Activated CD4-positive, alpha-beta memory T cell treated with anti-CD3 and anti-CD28 coated beads, Interleukin-2, amount 10 ng/mL, durations not matched to agents 7 days and 5 days (primary cell): ENCODE measurements around the gene MPND. TPM values are rescaled to one million over a fixed set of nuclear protein-coding genes. Genes with fewer than 3 reads are reported as not detected.

Source experiments
- CTCF ChIA-PET: fragments of 350-600 bp; sonication (Branson Sonifier 250); formaldehyde crosslinking; loops from one replicate; lab custom pipeline; 2021; ENCODE audit warnings: antibody characterized with exemption, inconsistent platforms; lab: Charles Lee
- POLR2A ChIA-PET: fragments of 350-600 bp; sonication (Branson Sonifier 250); formaldehyde crosslinking; loops from one replicate; lab custom pipeline; 2021; ENCODE audit warnings: antibody characterized with exemption; lab: Charles Lee
- DNase-seq: peaks from one replicate; pipeline ENCODE4 v3.0.0-alpha.2; 2020
- H3K27ac Mint-ChIP-seq: one replicate; pipeline ENCODE4 v1.8.0; 2021; ENCODE audit warnings: mild to moderate bottlenecking, mixed read lengths
- H3K27me3 Mint-ChIP-seq: one replicate; pipeline ENCODE4 v1.8.0; 2021; ENCODE audit warnings: mixed read lengths
- H3K36me3 Mint-ChIP-seq: one replicate; pipeline ENCODE4 v1.8.0; 2021; ENCODE audit warnings: low read depth, mixed read lengths
- H3K4me1 Mint-ChIP-seq: one replicate; pipeline ENCODE4 v1.8.0; 2021; ENCODE audit warnings: mixed read lengths
- H3K4me3 Mint-ChIP-seq: one replicate; pipeline ENCODE4 v1.8.0; 2021; ENCODE audit warnings: mild to moderate bottlenecking, mixed read lengths
- H3K9me3 Mint-ChIP-seq: one replicate; pipeline ENCODE4 v1.8.0; 2021; ENCODE audit warnings: mixed read lengths
- total RNA-seq, 2 experiments: library from RNA; stranded (reverse); gene quantifications; one replicate each; pipeline ENCODE4 v1.2.3, GENCODE V29; 2021

The MPND gene
- total RNA-seq, 2 experiments from 2014 or later, result 19.1 to 20.4 TPM

DNA sequence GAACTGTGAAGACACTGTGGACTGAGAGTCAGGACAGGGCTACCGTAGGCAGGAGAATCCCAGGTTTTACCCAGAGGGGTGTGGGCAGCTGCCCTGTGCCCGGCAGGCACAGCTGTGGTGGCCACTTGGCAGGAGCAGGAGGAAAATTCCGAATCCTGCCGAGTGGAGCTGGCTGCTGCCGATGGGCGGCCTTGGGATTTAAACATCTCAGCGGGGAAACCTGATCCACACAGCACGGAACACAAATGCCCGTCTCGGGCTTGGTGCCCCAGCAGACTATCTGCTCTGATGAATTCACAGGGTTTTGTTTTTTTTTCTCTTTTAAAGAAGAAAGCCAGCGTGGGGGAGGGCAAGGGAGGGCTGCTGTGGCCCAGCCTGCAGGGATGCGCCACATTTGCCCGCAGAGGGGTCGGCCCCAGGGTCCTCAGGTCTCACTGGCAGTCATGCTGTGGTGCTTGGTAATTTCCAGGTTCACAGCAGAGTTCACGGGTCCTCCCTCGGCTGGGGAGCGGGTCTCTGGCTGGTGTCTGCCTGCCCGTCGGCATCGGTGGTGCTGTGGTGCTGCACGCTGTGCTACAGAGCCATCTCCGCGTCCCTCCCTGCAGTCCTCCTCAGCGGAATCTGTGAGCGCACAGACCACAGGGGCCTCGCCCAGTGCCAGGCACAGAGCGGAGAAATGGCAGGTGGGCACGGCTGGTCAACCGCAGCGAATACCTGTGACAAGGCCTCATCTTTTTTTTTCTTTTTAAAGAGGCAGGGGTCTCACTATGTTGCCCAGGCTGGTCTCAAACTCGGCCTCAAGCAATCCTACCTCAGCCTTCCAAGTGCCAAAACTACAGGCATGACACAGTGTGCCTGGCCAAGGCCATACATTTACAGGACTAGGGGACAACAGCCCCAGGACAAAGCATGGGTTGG is 28.1 kb downstream of the MPND start:
- H3K27me3 Mint-ChIP-seq, result no peaks in the 10 kb centered on the region
- peak overlapping the region; percentile 97 for H3K27ac Mint-ChIP-seq
- CTCF ChIA-PET, result interaction anchor here (0.9 to 2.0 kb wide), 4 partner anchors 19 to 29 kb away, joined by 3 to 8 read pairs (median 4); partner anchors contain the start of gene SH3GL1
- peaks cover 76% of the 10 kb centered on the region for H3K4me1 Mint-ChIP-seq
- H3K4me3 Mint-ChIP-seq, result no peak overlapping the region
- DNase-seq, result no peak
- POLR2A ChIA-PET, result interaction anchor here (1.4 to 1.7 kb wide), 2 partner anchors 20 to 29 kb away, joined by 6 to 16 read pairs; partner anchors contain the start of gene SH3GL1
- no peaks in the 10 kb centered on the region for H3K9me3 Mint-ChIP-seq
- H3K36me3 Mint-ChIP-seq, result peaks cover 11% of the 10 kb centered on the region

DNA sequence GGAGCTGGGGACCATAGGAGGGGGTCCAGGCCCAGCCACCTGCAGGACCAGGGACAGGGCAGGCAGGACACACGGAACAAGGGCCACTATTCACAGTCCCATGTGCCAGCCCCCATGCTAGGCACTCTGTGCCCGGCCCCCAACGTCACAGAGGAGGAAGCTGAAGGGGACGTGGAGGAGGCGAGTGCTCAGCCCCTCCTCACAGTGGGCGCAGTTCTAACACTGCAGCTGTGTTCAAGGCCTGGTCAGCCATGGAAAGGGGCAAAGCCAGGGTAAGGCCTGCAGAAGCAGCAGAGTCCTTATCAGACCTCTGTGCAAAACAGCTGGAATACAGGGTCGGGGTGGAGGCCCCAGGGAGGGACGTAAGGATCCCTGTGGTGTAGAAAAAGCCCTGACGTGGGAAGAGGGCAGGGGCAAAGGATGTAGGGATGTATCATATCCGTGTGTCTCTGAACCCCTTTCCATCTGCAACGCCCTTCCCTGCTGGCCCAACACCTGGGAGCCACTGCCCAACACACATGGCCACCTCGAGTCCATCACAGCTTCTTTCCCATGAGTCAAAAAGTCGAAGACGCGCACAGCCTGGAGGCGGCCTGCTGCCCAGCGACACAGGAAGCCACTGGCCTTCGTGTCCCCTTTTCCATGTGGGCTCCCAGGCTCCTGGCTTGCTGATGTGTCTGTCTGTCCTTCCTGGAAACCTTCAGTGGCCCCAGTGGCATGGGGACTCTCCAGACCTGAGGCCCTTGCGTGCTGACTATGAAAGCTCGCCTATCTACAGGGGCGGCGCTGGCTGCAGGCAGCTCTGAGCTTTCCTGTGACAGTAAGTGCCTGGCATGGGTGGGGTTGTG is 29.0 kb downstream of the MPND start:
- no peak overlapping the region for H3K4me3 Mint-ChIP-seq
- H3K9me3 Mint-ChIP-seq, result no peaks in the 10 kb centered on the region
- H3K4me1 Mint-ChIP-seq, result peaks cover 81% of the 10 kb centered on the region
- H3K27ac Mint-ChIP-seq, result peak overlapping the region; percentile 45
- ChIA-PET CTCF (interaction anchor here (0.9 to 1.1 kb wide), 3 partner anchors 20 to 28 kb away, joined by 3 to 4 read pairs (median 3); partner anchors contain the start of gene SH3GL1), POLR2A (no interaction called here)
- no peak for DNase-seq
- peaks cover 11% of the 10 kb centered on the region for H3K36me3 Mint-ChIP-seq
- H3K27me3 Mint-ChIP-seq, result no peaks in the 10 kb centered on the region

DNA sequence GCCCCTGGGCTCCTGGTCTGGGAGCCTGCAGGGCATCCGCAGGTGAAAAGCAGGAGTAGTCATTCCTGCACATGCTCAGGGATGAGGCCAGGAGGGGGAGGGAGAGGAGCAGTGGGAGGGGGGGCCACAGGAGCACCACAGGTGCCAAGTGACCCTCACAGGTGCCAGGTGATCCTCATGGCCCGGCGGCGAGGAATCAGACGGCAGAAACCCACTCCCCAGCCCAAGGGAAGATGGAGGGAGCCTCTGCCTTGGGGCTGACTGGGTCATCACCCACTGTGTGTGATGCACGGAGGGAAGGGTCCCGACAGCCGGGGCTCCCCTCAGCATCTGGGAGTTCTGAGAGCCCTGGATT is 29.6 kb downstream of the MPND start:
- POLR2A ChIA-PET, result no interaction called here
- no peak for DNase-seq
- peaks cover 81% of the 10 kb centered on the region for H3K4me1 Mint-ChIP-seq

DNA sequence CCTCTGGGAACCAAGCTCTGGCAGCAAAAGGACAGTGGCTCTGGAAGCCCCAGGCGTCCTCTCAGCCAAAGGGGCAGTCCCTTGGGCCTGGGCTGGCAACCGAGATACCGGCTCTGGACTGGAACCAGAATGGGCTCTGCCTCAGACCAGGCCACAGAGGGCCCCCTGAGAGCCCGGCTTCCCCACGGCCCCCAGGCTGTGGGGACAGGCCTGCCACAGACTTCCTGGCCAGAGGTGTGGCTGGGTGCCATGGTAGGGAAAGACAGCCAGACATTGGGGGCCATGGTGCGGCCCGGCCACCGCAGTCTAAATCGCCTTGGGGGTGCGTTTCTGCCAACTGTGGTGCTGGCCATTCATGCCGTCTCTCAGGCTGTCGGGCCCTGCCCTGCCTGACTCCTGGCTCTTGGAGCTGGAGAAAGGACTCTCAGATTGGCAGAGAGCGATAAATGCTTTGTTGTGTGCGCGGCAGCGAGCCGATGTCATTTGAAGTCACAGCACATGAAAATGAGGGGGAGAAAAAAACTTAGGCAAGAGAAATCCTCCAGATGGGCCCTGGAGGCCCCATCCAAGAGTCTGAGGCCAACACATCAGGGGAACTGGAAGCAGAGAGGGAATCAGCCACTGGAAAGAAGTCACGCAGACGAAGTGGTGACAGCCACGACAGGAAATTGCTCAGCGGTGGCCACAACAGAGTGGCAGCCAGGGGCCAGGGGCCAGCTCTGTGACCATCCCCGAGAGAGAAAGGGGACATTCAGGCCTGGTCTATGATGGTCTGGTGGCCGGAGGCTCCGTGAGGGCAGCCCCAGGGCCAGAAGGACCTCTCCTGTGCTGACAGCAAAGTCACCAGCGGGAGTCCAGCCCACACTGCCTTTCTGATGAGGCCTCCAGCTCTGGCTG is 30.5 kb downstream of the MPND start:
- Mint-ChIP-seq H3K36me3 (peaks cover 11% of the 10 kb centered on the region), H3K4me1 (peaks cover 77% of the 10 kb centered on the region), H3K27ac (peak overlapping the region; percentile 61), H3K9me3 (no peaks in the 10 kb centered on the region), H3K27me3 (no peaks in the 10 kb centered on the region), H3K4me3 (no peak overlapping the region)
- no peak for DNase-seq
- ChIA-PET POLR2A (interaction anchor here (1.0 kb wide), 1 partner anchor 28 kb away, joined by 3 read pairs; the partner anchor contains the start of gene CHAF1A), CTCF (no interaction called here)

More for the DNA sequence above, 29.6 kb downstream of the MPND start:
- peaks cover 11% of the 10 kb centered on the region for H3K36me3 Mint-ChIP-seq
- CTCF ChIA-PET, result interaction anchor here (1.1 kb wide), 1 partner anchor 20 kb away, joined by 4 read pairs; no protein-coding TSS in a partner anchor
- no peak overlapping the region for H3K27ac Mint-ChIP-seq
- no peaks in the 10 kb centered on the region for H3K27me3 Mint-ChIP-seq
- no peaks in the 10 kb centered on the region for H3K9me3 Mint-ChIP-seq
- no peak overlapping the region for H3K4me3 Mint-ChIP-seq

DNA sequence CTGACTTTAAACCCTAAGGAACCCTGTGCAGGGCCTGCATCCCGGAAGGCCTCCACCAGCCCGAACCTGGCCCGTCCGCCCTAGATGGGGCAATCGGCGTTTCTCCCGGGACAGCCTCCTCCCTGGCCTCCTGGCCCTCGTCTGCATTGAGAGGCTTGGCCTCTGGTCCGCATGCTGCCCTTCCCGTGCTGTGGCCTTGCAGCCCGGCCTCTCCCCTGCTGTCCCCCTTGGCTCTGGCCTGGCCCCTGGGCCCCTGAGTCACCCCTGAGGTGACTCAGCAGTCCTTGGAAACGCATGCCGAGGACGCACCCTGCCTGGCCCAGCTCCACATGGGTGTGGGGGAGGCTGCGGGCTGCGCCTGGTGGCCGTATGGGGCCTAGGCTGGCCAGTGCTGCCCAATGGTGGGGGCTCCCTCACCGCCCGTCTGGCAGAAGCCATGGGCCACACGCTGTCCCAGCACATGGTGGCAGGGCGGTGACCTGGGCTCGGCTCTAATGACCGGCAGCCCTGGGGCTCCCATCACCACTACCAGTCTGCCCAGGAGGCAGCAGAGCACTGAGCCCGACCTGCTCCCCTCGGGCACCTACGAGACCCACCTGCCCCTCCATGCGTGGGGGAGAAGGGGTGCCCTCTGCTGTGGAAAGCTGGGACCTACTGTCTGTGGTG is 31.3 kb downstream of the MPND start:
- Mint-ChIP-seq H3K27me3 (no peaks in the 10 kb centered on the region), H3K4me3 (no peak overlapping the region), H3K4me1 (peaks cover 79% of the 10 kb centered on the region), H3K9me3 (no peaks in the 10 kb centered on the region), H3K36me3 (peaks cover 14% of the 10 kb centered on the region), H3K27ac (no peak overlapping the region)
- ChIA-PET CTCF (interaction anchor here (0.9 to 1.1 kb wide), 2 partner anchors 20 to 28 kb away, joined by 4 to 5 read pairs; partner anchors contain the start of gene CHAF1A), POLR2A (interaction anchor here (1.0 to 1.9 kb wide), 2 partner anchors 14 to 28 kb away, joined by 3 to 7 read pairs; partner anchors contain the start of gene CHAF1A)
- DNase-seq, result no peak

DNA sequence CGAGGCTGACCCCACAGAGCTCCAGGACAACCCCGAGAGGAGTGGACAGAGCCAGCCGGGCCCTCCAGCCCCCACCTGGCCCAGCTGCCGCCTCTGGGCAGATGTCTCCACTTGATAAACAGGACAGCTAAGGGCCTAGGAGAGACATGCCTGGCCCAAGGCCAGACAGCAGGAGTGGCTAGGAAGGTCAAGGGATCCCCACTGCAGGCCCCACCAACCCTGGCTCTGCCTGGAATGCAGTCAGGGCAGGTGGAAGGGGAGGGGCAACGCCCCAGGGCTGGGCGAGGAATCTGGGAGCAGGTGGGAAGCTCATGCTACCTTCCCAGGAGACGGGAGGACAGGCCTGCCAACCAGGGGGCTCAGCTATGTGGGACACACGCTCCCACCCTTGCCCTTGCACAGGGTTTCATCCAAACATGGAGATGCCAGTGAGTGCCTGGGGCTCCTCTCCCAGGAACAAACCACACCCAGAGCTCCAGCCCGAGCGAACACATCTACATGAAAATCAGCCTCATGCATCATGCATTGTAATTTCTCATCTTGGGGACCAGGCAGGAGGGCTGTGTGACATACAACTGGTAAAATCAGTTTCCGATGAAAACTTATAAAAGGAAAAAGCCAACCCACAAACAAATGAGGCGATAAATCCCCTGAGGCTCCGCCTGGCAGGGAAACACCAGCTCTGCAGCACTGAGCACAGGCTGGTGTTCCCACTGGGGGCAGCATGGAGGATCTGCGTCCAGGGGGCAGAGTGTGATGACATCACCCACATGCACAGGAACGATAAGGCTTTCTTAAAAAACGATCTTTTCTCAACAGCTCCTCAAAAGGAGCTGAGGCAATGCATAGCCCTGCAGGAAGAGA is 32.0 kb downstream of the MPND start:
- peaks cover 79% of the 10 kb centered on the region for H3K4me1 Mint-ChIP-seq
- no peaks in the 10 kb centered on the region for H3K27me3 Mint-ChIP-seq
- H3K9me3 Mint-ChIP-seq, result no peaks in the 10 kb centered on the region
- H3K36me3 Mint-ChIP-seq, result peaks cover 15% of the 10 kb centered on the region
- no peak for DNase-seq
- H3K4me3 Mint-ChIP-seq, result no peak overlapping the region
- ChIA-PET POLR2A (interaction anchor here (1.2 to 1.9 kb wide), 2 partner anchors 13 to 18 kb away, joined by 4 to 7 read pairs; no protein-coding TSS in a partner anchor), CTCF (interaction anchor here (0.9 to 1.1 kb wide), 2 partner anchors 20 to 27 kb away, joined by 4 to 5 read pairs; partner anchors contain the start of gene CHAF1A)
- peak overlapping the region; percentile 52 for H3K27ac Mint-ChIP-seq

DNA sequence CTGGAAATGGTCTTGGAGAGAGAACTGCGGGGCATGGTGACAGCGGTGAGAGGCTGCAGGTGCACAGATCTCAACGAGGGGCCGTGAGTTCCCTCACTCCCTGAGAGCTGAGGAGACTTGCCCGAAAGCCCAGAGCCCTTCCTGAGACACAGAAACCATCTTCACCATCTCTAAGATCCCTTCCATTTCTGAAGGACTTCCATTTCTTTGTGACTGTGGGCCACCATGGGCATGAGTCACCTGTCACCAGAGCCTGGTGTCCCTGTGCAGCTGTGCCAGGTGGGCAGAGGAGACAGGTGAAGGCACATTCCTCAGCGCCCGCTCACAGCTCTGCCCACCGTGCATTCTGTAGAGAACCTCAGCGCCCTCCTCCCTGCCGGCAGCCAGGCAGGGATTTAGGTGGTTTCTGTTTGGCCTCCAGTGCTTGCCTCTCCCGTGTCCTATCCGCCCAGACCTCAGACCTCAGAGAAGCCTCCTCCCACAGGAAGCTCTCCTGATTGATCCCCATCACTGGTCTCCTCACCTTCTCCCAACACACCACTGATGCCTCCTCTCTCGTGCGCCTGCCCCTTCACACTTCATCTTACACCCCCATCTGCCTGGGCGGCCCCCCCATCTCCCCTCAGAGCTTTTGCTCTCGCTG is 32.8 kb downstream of the MPND start:
- Mint-ChIP-seq H3K4me1 (peaks cover 79% of the 10 kb centered on the region), H3K36me3 (peaks cover 15% of the 10 kb centered on the region), H3K27me3 (no peaks in the 10 kb centered on the region), H3K4me3 (no peak overlapping the region), H3K9me3 (no peaks in the 10 kb centered on the region), H3K27ac (peak overlapping the region; percentile 58)
- ChIA-PET CTCF (interaction anchor here (1.1 kb wide), 1 partner anchor 19 kb away, joined by 4 read pairs; no protein-coding TSS in a partner anchor), POLR2A (interaction anchor here (1.2 to 1.9 kb wide), 2 partner anchors 12 to 17 kb away, joined by 4 to 7 read pairs; no protein-coding TSS in a partner anchor)
- no peak for DNase-seq

DNA sequence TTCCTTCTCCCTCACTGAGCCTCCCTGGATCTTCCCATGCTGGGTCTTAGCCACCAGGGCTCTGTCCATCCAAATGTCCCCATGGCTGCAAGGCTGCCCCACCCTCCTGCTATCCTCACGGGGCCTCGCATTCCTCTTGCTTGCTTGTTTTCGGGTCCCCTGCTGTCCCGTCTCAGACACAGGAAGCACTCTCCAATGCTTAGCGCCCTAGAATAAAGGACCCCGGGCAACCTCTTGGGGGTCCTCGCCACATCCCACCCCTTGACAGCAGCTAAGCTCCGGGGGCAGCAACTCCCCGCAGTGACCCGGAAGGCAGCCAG is 33.3 kb downstream of the MPND start:
- H3K27me3 Mint-ChIP-seq, result no peaks in the 10 kb centered on the region
- CTCF ChIA-PET, result interaction anchor here (0.7 kb wide), 1 partner anchor 24 kb away, joined by 3 read pairs; the partner anchor contains the start of gene SH3GL1
- DNase-seq, result no peak
- peaks cover 15% of the 10 kb centered on the region for H3K36me3 Mint-ChIP-seq
- H3K4me3 Mint-ChIP-seq, result no peak overlapping the region
- H3K4me1 Mint-ChIP-seq, result peaks cover 78% of the 10 kb centered on the region
- no peaks in the 10 kb centered on the region for H3K9me3 Mint-ChIP-seq
- POLR2A ChIA-PET, result interaction anchor here (1.9 kb wide), 2 partner anchors 12 to 26 kb away, joined by 6 to 7 read pairs; partner anchors contain the start of gene CHAF1A
- peak overlapping the region; percentile 58 for H3K27ac Mint-ChIP-seq

DNA sequence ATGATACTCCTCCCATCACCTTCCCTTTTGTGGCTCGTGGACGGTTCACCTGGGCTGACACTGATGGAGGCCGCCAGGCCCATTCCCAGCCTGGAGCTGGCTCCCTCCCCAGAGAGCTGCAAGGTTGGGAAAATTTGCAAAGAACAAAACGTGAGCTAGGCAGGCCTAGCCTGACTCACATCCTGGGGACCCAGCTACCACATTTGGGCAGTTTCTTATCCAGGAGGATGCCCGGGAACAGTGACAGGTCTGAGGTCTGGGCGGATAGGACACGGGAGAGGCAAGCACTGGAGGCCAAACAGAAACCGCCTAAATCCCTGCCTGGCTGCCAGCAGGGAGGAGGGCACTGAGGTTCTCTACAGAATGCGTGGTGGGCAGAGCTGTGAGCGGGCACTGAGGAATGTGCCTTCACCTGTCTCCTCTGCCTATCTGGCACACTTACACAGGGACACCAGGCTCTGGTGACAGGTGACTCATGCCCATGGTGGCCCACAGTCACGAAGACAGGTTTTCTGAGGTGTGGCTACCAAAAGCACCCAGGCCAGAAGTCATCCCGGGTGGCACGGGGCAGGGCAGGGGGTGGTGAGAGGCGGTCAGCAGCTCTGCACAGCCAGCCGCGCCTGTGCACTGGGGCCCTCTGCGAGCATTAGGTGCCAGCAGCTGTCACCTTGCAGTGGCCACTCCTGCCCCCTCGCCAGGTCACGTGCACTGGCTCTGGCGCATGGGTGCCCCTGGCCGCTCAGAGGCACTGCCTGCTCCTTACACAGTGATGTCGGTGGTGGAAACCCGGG is 33.8 kb downstream of the MPND start:
- H3K27ac Mint-ChIP-seq, result peak overlapping the region; percentile 58
- CTCF ChIA-PET, result interaction anchor here (0.7 to 1.0 kb wide), 2 partner anchors 23 to 34 kb away, joined by 3 read pairs; partner anchors contain the start of genes MPND and SH3GL1
- H3K9me3 Mint-ChIP-seq, result no peaks in the 10 kb centered on the region
- no peak for DNase-seq
- POLR2A ChIA-PET, result interaction anchor here (1.9 kb wide), 2 partner anchors 11 to 25 kb away, joined by 6 to 7 read pairs; partner anchors contain the start of gene CHAF1A
- no peak overlapping the region for H3K4me3 Mint-ChIP-seq
- peaks cover 77% of the 10 kb centered on the region for H3K4me1 Mint-ChIP-seq
- no peaks in the 10 kb centered on the region for H3K27me3 Mint-ChIP-seq
- peaks cover 15% of the 10 kb centered on the region for H3K36me3 Mint-ChIP-seq
